HG02973 (cell line): ENCODE results near the gene AKIRIN2.
"Not testable (repeated sequence)": the region's sequence is repeated elsewhere in the genome, so short reads cannot be mapped to it uniquely, and the experiment has no call there.

Experiments used
- ATAC-seq: cut with Tn5 transposase; IDR thresholded peaks from one replicate; pipeline ENCODE4 v1.9.1; 2021; ENCODE audit warnings: moderate library complexity; ENCODE audit not compliant: unreplicated experiment

The AKIRIN2 gene

GRCh38 chr6:87718662-87719433 is 16.8 kb upstream of the AKIRIN2 start:
- ATAC-seq: no peak

GRCh38 chr6:87716928-87717614 is 15.0 kb upstream of the AKIRIN2 start:
- no peak for ATAC-seq

GRCh38 chr6:87714093-87714842 is 12.2 kb upstream of the AKIRIN2 start:
- ATAC-seq: no peak

GRCh38 chr6:87712713-87713112 is 10.7 kb upstream of the AKIRIN2 start:
- not testable (repeated sequence) for ATAC-seq

- ATAC-seq: no peak
Observed at GRCh38 chr6:87710090-87710489, 8.1 kb upstream of the AKIRIN2 start.

GRCh38 chr6:87708581-87709427 is 6.8 kb upstream of the AKIRIN2 start:
- ATAC-seq: not testable (repeated sequence)

- ATAC-seq: no peak
Observed at GRCh38 chr6:87706187-87706966, 4.3 kb upstream of the AKIRIN2 start.

GRCh38 chr6:87705070-87705691 is 3.1 kb upstream of the AKIRIN2 start:
- ATAC-seq: peak; percentile 50

- not testable (repeated sequence) for ATAC-seq
Observed at GRCh38 chr6:87703039-87703438, 1.0 kb upstream of the AKIRIN2 start.

GRCh38 chr6:87702589-87702945 is 534 bp upstream of the AKIRIN2 start:
- ATAC-seq: no peak

- ATAC-seq: peak; percentile 1
Observed at GRCh38 chr6:87701344-87701675, 723 bp downstream of the AKIRIN2 start.

- ATAC-seq: no peak
Observed at GRCh38 chr6:87700397-87701343, 1.4 kb downstream of the AKIRIN2 start.

- ATAC-seq: no peak
Observed at GRCh38 chr6:87699576-87699975, 2.5 kb downstream of the AKIRIN2 start.

- ATAC-seq: no peak
Observed at GRCh38 chr6:87698547-87699006, 3.5 kb downstream of the AKIRIN2 start.

- ATAC-seq: no peak
Observed at GRCh38 chr6:87697581-87698546, 4.2 kb downstream of the AKIRIN2 start.

- ATAC-seq: not testable (repeated sequence)
Observed at GRCh38 chr6:87696817-87697216, 5.2 kb downstream of the AKIRIN2 start.

GRCh38 chr6:87692086-87692485 is 9.9 kb downstream of the AKIRIN2 start:
- ATAC-seq: no peak
